Measurements from ENCODE around the gene TNRC6B. TPM values are rescaled to one million over a fixed set of nuclear protein-coding genes. Genes with fewer than 3 reads are reported as not detected.

Gene TNRC6B
- total RNA-seq, 4 donors from 2014 or later, result 10.5 to 76.0 (median 37.2) TPM

DNA sequence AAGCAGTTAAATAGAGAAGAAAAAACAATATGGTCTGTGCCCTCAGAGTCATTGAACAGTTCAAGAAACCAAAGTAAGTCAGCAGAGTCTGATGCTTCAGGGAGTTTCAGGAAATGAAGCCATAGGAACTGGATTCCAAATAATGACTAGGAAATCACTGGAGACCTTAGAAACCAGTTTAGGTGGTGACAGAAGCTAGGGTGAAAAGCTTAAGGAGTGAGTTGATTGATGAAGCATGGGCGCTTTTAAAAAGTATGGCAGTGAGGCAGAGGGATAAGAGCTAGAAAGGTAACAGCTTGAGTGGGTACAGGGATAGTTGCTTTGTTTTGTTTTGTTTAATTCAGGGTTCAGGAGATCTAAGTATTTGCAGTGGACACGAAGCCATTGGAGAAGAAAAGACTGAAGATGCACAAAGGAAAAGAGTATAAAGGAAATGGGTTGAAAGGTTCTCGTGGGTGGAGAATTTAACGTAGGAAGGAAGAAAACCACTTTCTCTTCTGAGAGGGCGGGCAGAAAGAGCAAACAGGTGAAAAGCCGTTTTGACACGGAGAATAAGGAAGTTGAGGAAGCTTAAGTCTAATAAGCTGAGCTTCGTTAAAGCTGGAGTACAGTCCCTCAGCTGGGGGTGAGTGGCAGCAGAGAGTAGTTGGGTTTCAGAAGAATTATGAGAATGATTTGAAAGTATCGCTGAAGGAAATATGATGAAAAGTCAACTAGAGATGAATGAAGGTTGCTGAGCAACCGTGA lies 207.5 kb downstream of the TNRC6B start:
- Histone ChIP-seq H3K27me3 (no peaks in the 10 kb centered on the region), H3K4me1 (no peaks in the 10 kb centered on the region), H3K4me3 (no peak overlapping the region), H3K36me3 (no peaks in the 10 kb centered on the region), H3K9me3 (no peaks in the 10 kb centered on the region), H3K27ac (no peak overlapping the region)
- no peak for TF ChIP-seq POLR2A (IDR thresholded peaks at IDR 0.05)
- TF ChIP-seq, protein P1, sequence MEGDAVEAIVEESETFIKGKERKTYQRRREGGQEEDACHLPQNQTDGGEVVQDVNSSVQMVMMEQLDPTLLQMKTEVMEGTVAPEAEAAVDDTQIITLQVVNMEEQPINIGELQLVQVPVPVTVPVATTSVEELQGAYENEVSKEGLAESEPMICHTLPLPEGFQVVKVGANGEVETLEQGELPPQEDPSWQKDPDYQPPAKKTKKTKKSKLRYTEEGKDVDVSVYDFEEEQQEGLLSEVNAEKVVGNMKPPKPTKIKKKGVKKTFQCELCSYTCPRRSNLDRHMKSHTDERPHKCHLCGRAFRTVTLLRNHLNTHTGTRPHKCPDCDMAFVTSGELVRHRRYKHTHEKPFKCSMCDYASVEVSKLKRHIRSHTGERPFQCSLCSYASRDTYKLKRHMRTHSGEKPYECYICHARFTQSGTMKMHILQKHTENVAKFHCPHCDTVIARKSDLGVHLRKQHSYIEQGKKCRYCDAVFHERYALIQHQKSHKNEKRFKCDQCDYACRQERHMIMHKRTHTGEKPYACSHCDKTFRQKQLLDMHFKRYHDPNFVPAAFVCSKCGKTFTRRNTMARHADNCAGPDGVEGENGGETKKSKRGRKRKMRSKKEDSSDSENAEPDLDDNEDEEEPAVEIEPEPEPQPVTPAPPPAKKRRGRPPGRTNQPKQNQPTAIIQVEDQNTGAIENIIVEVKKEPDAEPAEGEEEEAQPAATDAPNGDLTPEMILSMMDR (IDR thresholded peaks at IDR 0.05), result no peak
- intact Hi-C loops (cut with DNase I; ENCODE audit: low total_unique reads), result no loop called here
- DNase-seq, result no peak

Other genes with a start within 250 kb of the TNRC6B start
- gene TMA7B, start 217.5 kb upstream of the TNRC6B start, total RNA-seq, result not detected
- gene FAM83F, start 183.0 kb upstream of the TNRC6B start, total RNA-seq, result 1 to 10 TPM in 1 of 4 donors, under 1 TPM in 3; under 0.01 to 2.6 (median 0.11) TPM
- 100 to 1,000 TPM in 2 of 4 donors, 10 to 100 TPM in 2; 28.5 to 151 (median 79.5) TPM for gene ADSL, start 168.6 kb downstream of the TNRC6B start, total RNA-seq
- gene SGSM3, start 192.7 kb downstream of the TNRC6B start, total RNA-seq, result 10 to 100 TPM; 28.8 to 64.8 (median 55.1) TPM